Mucosa of stomach (tissue), 1 donor: Measurements from ENCODE around the gene ZNF8.
A peak's percentile ranks its signal among the peaks of the same experiment; 100 is the strongest.
"Not testable (repeated sequence)": the region's sequence is repeated elsewhere in the genome, so short reads cannot be mapped to it uniquely, and the experiment has no call there.

Experiments
- H3K27me3 ChIP-seq: one replicate; pipeline ENCODE4 v1.7.0; 2013; ENCODE audit warnings: mild to moderate bottlenecking, low read length; ENCODE audit not compliant: control insufficient read depth, insufficient read depth
- H3K36me3 ChIP-seq: one replicate; pipeline ENCODE4 v1.7.0; 2013; ENCODE audit warnings: low read length; ENCODE audit not compliant: control insufficient read depth, insufficient read depth
- H3K4me1 ChIP-seq: one replicate; pipeline ENCODE4 v1.7.0; 2013; ENCODE audit warnings: mild to moderate bottlenecking, low read length; ENCODE audit not compliant: control insufficient read depth, insufficient read depth
- H3K4me3 ChIP-seq: one replicate; pipeline ENCODE4 v1.7.0; 2013; ENCODE audit warnings: low read length
- H3K9ac ChIP-seq: one replicate; pipeline ENCODE4 v1.7.0; 2013; ENCODE audit warnings: mild to moderate bottlenecking, low read length, moderate library complexity
- H3K9me3 ChIP-seq: one replicate; pipeline ENCODE4 v1.7.0; 2013; ENCODE audit warnings: mild to moderate bottlenecking, low read length, moderate library complexity; ENCODE audit not compliant: control insufficient read depth
- donor health status: Pancreatic carcinoma.

The ZNF8 gene

GRCh38 chr19:58304748-58305064 lies 26.0 kb downstream of the ZNF8 start:
- peaks cover 4% of the 10 kb centered on the region for H3K4me1 ChIP-seq
- no peaks in the 10 kb centered on the region for H3K9me3 ChIP-seq
- peak overlapping the region; percentile 94 for H3K4me3 ChIP-seq
- peak overlapping the region; percentile 83 for H3K9ac ChIP-seq
- H3K36me3 ChIP-seq = no peaks in the 10 kb centered on the region
- H3K27me3 ChIP-seq = no peaks in the 10 kb centered on the region

- Histone ChIP-seq H3K9ac (peak within 1 kb of the TSS; percentile 83), H3K9me3 (no peaks in the 10 kb centered on the region), H3K27me3 (no peaks in the 10 kb centered on the region), H3K4me3 (peak within 1 kb of the TSS; percentile 94), H3K36me3 (no peaks in the 10 kb centered on the region), H3K4me1 (peaks cover 4% of the 10 kb centered on the region)
Observed at GRCh38 chr19:58305065-58305931, 26.5 kb downstream of the ZNF8 start, which contains the start of gene ERVK3-1. Gene ERVK3-1, plus strand, starts transcription at chr19:58305377. Its CDS starts 6,792 bp downstream, at chr19:58312169.

DNA sequence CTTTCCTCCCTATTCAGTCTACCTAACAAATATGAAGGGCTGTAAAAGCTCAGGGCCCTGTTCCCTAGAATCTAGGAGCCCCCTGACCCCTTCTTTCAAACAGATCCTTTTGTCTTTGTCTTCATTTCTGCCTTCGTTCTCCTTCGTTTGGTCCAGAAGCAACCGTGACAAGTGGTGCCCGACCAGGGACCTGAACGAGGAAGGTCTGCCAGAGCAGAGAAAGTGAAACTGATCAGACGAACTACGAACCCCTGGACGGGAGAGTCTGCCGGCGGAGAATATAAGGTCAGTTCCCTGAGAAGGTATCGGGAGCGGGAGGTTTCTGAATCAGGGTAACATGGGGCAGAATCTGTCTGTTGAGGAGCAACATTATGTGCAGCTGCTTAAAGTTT lies 27.2 kb downstream of the ZNF8 start:
- Histone ChIP-seq H3K9me3 (no peaks in the 10 kb centered on the region), H3K36me3 (no peaks in the 10 kb centered on the region), H3K4me1 (peaks cover 4% of the 10 kb centered on the region), H3K27me3 (no peaks in the 10 kb centered on the region), H3K4me3 (peak overlapping the region; percentile 94), H3K9ac (peak overlapping the region; percentile 83)

DNA sequence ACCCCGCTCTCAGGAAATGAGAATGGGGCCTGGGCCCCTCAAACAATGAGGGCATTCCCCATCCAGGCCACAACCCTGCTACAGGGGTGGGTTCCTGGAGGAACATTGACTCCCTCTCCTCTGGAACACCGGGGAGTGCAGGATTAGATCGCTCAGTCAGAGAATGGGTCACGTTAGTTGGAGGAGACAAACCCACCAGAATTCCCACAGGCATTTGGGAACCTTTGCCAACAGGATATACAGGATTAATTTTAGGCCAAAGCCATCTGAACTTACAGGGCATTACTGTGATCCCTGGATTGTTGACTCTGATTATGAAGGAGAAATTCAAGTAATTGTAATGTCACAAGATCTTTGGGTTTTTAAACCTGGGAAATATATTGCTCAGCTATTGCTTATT lies 29.0 kb downstream of the ZNF8 start:
- H3K27me3 ChIP-seq = no peaks in the 10 kb centered on the region
- H3K4me3 ChIP-seq = no peak overlapping the region
- no peaks in the 10 kb centered on the region for H3K36me3 ChIP-seq
- no peaks in the 10 kb centered on the region for H3K9me3 ChIP-seq
- H3K4me1 ChIP-seq = peaks cover 4% of the 10 kb centered on the region
- H3K9ac ChIP-seq = no peak overlapping the region

- not testable (repeated sequence) for H3K4me1 ChIP-seq, H3K27me3 ChIP-seq, H3K9ac ChIP-seq, H3K9me3 ChIP-seq, H3K4me3 ChIP-seq, H3K36me3 ChIP-seq
Observed at GRCh38 chr19:58310685-58311084, 31.9 kb downstream of the ZNF8 start.

GRCh38 chr19:58311345-58311865 lies 32.6 kb downstream of the ZNF8 start:
- Histone ChIP-seq H3K9me3 (no peaks in the 10 kb centered on the region), H3K4me3 (no peak overlapping the region), H3K36me3 (peaks cover 7% of the 10 kb centered on the region)

DNA sequence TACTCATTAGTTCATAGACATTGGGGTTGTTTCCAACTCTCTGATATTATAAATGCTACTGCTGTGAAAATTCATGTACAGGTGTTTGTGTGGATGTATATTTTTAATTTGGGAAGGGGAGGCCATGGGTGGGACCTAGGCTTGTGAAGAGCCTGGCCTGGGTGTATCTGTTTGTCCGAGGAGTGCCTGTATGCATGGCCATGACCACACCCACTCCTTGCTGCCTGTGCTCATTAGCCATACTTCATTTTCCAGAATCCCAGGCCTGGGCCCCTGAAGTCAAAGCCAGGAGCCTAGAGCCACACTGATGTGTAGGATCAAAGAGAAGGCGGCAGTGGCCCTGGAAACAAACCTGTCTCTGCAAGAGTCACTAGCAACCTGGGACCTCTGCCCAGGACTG lies 36.8 kb downstream of the ZNF8 start:
- H3K9me3 ChIP-seq = no peaks in the 10 kb centered on the region
- no peaks in the 10 kb centered on the region for H3K27me3 ChIP-seq
- no peak overlapping the region for H3K4me3 ChIP-seq
- peaks cover 7% of the 10 kb centered on the region for H3K36me3 ChIP-seq
- H3K4me1 ChIP-seq = no peaks in the 10 kb centered on the region
- no peak overlapping the region for H3K9ac ChIP-seq

More at GRCh38 chr19:58311345-58311865, 32.6 kb downstream of the ZNF8 start:
- Histone ChIP-seq H3K27me3 (no peaks in the 10 kb centered on the region), H3K9ac (no peak overlapping the region), H3K4me1 (no peaks in the 10 kb centered on the region)

GRCh38 chr19:58317476-58318072 lies 38.8 kb downstream of the ZNF8 start:
- no peaks in the 10 kb centered on the region for H3K4me1 ChIP-seq
- H3K4me3 ChIP-seq = no peak overlapping the region
- H3K9me3 ChIP-seq = no peaks in the 10 kb centered on the region
- peaks cover 7% of the 10 kb centered on the region for H3K36me3 ChIP-seq
- H3K9ac ChIP-seq = no peak overlapping the region
- no peaks in the 10 kb centered on the region for H3K27me3 ChIP-seq

DNA sequence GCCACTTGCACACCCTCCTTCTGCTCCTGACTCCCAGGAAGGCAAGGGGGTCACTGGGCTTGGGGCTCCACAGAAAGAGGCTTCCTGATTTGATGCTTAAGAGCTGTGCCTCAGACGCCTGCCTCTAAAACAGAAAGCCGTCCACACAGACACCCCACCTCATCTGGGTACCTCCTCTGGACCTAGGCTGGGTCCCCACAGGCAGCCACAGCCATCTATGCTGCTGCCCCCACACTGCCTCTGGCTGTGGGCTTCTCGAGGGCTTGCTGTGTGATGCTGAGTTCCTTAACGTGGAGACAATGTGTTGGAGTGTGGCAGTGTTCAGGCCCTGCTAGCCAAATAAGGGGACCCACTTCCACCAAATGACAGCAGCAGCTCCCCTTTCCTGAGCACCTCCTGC lies 39.5 kb downstream of the ZNF8 start:
- H3K4me3 ChIP-seq = no peak overlapping the region
- no peaks in the 10 kb centered on the region for H3K27me3 ChIP-seq
- H3K9me3 ChIP-seq = no peaks in the 10 kb centered on the region
- no peaks in the 10 kb centered on the region for H3K4me1 ChIP-seq
- H3K36me3 ChIP-seq = peaks cover 7% of the 10 kb centered on the region
- H3K9ac ChIP-seq = no peak overlapping the region

DNA sequence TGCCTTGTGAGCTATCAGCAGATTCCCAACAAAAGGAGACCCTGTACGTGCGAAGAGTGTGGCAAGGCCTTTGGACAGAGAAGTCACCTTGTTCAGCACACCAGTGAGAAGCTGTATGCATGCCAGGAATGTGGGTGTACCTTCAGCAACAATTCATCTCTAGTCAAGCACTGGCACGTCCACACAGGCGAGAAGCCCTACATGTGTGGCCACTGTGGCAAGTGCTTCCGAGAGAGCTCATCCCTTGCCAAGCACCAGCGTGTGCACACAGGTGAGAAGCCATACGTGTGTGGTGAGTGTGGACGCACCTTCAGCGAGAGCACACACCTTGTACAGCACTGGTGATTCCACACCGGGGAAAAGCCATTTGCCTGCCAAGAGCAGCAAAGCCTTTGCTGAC lies 40.5 kb downstream of the ZNF8 start:
- Histone ChIP-seq H3K36me3 (peaks cover 7% of the 10 kb centered on the region), H3K9me3 (no peaks in the 10 kb centered on the region), H3K4me1 (no peaks in the 10 kb centered on the region), H3K27me3 (no peaks in the 10 kb centered on the region), H3K4me3 (no peak overlapping the region), H3K9ac (no peak overlapping the region)

GRCh38 chr19:58325311-58326022 lies 46.7 kb downstream of the ZNF8 start:
- Histone ChIP-seq H3K9me3 (no peaks in the 10 kb centered on the region), H3K27me3 (no peaks in the 10 kb centered on the region), H3K36me3 (no peaks in the 10 kb centered on the region), H3K4me3 (no peak overlapping the region), H3K4me1 (peaks cover 25% of the 10 kb centered on the region), H3K9ac (peak overlapping the region; percentile 77)

GRCh38 chr19:58326501-58326913 lies 47.8 kb downstream of the ZNF8 start:
- no peaks in the 10 kb centered on the region for H3K9me3 ChIP-seq
- no peaks in the 10 kb centered on the region for H3K36me3 ChIP-seq
- no peaks in the 10 kb centered on the region for H3K27me3 ChIP-seq
- H3K4me1 ChIP-seq = peaks cover 31% of the 10 kb centered on the region
- peak overlapping the region; percentile 91 for H3K4me3 ChIP-seq
- peak overlapping the region; percentile 77 for H3K9ac ChIP-seq
